ENCODE measurements around the gene TOR1AIP2.

TOR1AIP2 gene

DNA sequence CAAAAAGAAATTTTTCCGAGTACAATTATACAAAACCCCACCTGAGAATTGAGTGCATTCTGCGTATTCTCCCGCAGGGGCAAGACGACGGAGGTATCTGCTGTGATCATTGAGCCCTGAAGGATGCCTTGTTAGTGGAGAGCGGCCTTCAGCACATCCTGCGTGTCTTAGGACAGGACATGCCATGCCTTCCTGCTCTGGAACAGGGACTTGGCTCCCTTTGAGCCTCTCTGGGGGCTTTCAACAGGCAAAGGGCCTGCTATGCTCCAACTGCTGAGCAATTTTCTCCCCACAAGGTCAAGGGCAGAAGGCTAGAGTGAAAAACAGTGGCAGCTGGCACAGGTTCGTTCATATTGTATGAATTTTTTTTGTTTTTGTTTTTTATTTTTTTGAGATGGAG, 52.4 kb downstream of the TOR1AIP2 start:
- DNase-seq: no peak

GRCh38 chr1:179824265-179824664, 53.3 kb downstream of the TOR1AIP2 start:
- DNase-seq: no peak

GRCh38 chr1:179823693-179824092, 53.9 kb downstream of the TOR1AIP2 start:
- no peak for DNase-seq

GRCh38 chr1:179822065-179822464, 55.5 kb downstream of the TOR1AIP2 start:
- no peak for DNase-seq

DNA sequence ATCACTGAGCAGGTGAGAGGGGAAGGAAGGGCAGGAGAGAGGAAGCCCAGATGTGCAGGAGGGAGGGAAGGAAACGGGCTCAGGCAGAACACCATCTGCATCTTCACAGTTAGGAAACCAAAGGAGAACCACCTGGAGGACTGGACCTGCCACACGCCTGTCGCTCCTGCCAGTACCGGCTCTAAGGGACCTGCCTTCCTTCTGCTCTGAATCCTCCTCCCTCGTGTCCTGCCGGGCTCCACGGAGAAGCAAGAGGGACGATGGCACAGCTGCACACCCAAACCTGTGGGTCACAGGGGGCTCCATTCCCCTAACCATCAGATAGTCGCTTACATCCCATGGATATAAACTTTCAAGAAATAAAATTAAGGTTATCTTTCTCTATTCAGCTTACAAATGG, 56.1 kb downstream of the TOR1AIP2 start:
- DNase-seq: no peak

DNA sequence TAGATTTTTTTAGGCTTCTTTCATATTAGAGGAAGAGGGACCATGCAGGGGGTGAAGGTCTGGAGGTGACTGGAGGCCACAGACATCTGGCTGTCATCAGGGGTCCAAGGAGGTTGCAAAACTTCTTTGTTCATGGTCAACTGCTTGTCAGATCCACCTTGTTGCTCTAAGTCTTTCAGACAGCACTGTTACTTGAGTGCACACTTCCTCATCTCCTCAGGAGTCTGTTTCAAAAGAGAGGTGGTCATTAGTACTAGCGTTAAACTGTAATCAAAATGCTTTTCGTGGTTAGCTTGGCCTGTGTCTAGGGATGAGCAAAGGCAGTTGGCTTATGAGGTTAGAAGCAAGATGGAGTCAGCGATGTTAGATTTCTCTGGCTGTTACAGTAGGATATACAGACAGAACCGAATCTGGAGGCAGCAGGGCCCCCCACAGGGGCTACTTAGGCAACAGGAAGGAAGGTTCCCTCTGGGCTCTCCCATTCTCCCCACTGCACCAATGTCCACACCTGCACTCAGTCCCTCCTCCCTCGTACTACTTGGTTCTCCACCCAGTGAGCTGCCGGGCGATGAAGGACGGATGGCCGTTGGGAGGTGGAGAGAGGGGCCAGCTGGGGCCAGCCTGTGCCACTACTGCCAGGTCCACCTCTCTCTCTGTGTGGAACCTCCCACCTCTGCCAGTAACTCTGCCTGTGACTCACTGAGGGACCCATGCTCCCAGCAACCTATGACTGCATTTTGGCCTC, 57.2 kb downstream of the TOR1AIP2 start:
- no peak for DNase-seq

GRCh38 chr1:179818743-179819173, 58.8 kb downstream of the TOR1AIP2 start:
- DNase-seq: no peak

GRCh38 chr1:179818260-179818659, 59.3 kb downstream of the TOR1AIP2 start:
- DNase-seq: no peak

DNA sequence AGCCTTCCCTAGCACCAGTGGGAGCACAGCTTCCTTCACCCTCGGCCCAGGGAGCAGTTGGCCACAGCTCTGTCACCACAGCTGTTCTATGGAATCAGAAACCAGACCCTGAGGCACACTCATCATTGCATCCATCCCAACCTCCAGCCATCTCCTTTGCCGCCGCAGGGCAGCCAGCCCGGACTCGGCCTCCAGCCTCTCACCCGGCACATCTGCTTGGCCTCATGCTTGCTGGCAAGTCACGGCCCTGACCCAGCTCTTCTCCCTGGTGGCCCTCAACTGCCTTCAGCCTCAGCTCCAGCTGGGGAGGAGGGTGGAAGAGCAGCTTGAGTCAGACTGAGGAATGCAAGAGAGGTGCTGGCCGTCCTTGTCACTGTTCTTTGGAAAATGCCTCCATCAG, 59.8 kb downstream of the TOR1AIP2 start:
- DNase-seq: no peak

GRCh38 chr1:179817056-179817455, 60.5 kb downstream of the TOR1AIP2 start:
- no peak for DNase-seq

DNA sequence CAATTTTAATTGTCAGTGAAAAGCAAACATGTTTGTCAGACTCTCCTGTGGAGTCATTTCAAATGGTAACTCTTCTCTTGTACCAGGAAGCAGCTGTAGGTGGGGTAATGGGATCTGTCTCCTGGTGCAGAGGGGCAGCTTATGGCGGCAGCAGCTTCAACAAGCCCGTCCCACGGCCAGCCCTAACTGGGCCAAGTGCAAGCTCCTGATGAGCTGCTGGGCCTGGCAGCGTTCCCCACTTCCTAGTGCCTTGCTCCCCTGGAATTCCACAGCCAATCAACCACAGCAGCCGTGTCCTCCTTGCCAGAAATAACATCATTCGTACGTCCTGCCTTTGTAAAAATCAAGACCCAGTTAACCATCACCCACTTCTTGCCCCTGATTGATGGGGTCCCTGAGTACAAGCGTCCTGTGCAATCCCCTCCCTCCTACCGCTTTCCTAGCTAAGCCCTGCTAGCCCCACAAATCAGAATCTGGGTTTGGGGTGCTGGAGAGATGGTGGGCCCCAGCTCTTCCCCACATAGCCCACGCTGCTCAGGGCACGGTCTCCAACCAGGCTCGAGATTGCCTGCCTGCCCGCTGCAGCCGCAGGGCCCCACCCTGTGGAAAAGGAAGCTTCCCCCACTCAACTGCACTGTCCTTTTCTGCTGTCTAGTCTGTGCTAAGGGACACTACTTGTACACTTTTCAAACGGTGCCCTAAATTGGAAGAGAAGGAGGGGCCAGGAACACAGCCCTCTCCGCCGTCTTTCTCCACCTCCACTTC, 61.2 kb downstream of the TOR1AIP2 start:
- no peak for DNase-seq

- DNase-seq: no peak
Observed at GRCh38 chr1:179815641-179816040, 62.0 kb downstream of the TOR1AIP2 start.

- no peak for DNase-seq
Observed at GRCh38 chr1:179814546-179814838, 63.1 kb downstream of the TOR1AIP2 start.

- no peak for DNase-seq
Observed at GRCh38 chr1:179813626-179814545, 63.7 kb downstream of the TOR1AIP2 start.

- DNase-seq: no peak
Observed at GRCh38 chr1:179812501-179813292, 64.9 kb downstream of the TOR1AIP2 start.

DNA sequence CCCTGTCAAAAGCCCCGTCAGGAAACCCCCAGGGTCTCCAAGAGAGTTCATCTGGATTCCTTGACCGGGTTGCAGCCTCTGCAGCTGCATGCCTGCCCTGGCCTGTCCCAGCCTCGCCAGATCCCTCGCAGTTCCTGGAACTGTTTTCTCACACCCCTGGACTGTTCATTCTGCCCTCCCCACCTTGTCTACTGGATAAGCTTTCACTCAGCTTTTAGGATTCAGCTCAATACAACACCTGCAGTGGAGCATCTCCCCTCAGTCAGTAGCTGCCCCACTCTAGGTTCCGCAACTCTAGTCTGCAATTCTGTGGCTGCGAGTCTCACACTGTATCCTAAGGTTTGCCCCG, 67.3 kb downstream of the TOR1AIP2 start:
- DNase-seq: no peak

GRCh38 chr1:179809506-179810366, 67.9 kb downstream of the TOR1AIP2 start:
- peak; percentile 59 for DNase-seq

- DNase-seq: no peak
Observed at GRCh38 chr1:179808503-179808902, 69.1 kb downstream of the TOR1AIP2 start.

DNA sequence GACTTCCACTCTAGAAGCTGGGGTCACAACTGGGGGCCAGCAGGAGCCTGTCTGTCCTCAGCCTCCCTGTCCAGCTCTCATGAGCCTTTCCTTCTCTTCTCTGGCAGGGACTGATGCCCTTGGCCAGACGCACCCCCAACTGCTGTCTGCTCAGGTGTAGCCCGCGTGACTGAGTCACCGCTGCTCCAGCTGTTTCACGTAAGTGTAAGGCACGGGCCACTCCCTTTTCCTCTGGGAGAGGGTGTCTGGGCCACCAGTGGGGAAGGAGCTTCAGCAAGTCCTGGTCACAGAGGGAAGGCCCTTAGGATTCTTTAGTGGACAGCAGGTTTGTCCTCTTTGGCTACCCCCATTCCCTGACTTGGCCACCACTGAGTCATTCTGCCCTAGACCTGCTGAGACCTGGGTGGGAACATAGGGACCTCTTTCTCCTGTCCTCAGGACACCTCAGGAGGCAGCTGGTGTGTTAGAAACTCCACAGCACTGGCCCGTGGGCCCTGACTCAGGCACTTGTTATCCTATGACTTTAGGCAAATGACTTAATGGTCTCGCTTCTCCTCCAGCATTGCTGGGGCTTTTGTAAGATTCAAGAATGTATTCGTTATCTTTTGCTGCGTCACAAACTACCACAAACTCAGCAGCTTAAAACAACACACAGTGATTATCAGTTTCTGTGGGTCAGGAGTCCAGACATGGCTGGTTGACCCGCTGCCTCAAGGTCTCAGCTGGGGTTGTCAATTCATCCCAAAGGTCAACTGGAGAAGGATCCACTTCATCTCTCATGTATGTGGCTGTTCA, 69.7 kb downstream of the TOR1AIP2 start:
- no peak for DNase-seq

DNA sequence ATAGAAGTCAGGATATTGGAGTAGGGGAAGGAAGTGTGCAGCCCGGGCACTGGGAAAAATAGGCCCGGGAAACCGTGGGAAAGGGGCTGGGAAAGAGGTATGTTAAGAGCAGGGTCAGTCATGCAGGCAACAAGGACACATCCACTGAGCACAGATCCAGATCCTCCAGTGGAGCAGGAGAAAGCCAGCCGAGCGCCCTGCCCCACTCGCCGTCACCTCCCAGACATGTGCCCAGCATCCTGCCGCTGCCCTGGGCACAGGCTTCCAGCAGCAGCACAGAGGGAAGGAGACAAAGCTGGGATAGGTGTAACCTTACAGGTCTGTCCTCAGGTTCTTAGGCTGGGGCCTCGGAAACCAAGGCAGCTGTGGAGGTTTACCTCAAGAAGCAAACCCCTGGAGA, 70.3 kb downstream of the TOR1AIP2 start:
- DNase-seq: no peak

DNA sequence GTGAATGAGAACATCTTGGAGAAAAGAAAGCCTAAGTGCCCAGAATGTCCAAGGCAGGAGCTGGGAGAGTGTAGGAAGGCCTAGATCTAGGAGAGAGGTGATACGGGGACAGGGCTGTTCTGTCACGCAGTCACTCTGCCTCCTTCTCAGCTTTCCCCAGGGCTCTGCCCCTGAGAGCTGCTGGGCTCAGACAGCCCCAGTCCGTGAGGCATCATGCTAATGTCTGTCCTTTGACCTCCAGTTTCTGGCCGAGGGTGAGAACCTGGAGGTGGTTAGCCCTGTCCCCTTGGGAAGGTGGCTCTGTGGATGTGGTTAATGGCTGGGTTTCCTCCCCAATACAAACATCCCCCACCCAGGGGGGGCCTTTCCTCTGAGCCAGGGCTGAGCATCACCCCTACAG, 71.3 kb downstream of the TOR1AIP2 start:
- DNase-seq: no peak

All from activated gamma-delta T cell treated with Interleukin-2 at 50 U/mL for 16 hours (primary cell).